Measurements from ENCODE around the gene TNIP3.
"Not testable (repeated sequence)": the region's sequence is repeated elsewhere in the genome, so short reads cannot be mapped to it uniquely, and the experiment has no call there.

TNIP3 gene, protein sequence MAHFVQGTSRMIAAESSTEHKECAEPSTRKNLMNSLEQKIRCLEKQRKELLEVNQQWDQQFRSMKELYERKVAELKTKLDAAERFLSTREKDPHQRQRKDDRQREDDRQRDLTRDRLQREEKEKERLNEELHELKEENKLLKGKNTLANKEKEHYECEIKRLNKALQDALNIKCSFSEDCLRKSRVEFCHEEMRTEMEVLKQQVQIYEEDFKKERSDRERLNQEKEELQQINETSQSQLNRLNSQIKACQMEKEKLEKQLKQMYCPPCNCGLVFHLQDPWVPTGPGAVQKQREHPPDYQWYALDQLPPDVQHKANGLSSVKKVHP

DNA sequence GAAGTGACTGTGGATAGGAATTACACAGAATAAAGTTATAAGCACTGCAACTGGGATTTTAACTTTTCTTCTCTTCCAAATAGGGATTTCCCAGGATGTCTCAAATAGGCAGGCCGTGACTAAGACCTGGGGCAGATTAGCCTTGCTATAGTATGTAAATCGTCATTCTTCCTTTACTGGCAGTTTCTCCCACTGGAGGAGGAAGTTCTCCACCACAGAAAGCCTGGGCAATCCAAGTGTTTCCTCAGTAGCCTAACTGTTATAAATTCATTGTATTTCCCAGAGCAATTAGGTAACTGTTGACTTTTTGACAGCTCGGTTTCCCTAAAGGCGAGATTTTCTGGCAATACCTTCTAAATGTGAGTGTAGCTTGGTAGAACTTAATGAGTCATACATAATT lies at the start of gene TNIP3:
TSS of gene TNIP3 (minus strand) at position 31 of the 400 bp plus-strand sequence. CDS start 196 bp downstream, outside the sequence.
- DNase-seq (ENCODE audit: low read depth) = no peak

DNA sequence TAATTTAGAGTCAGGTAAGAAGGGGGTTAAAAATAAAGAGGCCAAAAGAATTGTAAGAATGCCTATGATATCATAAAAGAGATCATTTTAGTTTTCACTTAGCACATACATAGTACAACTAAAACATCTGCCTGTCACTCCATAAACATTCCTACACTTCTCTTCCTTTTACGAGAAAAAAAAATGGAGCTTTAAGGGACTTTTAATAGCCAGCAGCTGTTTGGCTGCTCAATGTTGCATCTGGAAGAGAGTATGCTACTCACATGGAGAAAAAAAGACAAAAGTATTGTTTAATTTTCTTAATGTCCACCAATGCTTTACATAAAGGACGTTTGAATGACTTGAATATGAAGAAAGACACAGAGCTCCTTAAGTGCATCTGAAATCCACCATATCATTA lies 48.7 kb upstream of the TNIP3 start:
- DNase-seq (ENCODE audit: low read depth) = no peak

DNA sequence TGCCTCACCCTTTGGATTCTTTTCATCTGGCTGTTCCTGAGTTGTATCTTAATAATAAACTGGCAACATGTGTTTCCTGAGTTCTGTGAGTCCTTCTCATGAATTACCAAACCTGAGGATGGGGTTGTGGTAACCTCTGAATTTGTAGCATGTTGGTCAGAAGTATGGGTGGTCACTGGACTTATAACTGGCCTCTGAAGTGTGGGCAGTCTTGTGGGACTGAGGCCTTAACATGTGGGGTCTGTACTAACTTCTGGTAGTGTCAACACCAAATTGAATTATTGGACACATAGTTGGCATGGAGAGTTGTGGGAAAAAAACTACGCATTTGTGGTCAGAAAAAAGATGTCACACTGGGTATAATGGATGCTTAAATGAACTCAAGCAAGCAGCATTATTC lies 45.0 kb upstream of the TNIP3 start:
- no peak for DNase-seq (ENCODE audit: low read depth)

DNA sequence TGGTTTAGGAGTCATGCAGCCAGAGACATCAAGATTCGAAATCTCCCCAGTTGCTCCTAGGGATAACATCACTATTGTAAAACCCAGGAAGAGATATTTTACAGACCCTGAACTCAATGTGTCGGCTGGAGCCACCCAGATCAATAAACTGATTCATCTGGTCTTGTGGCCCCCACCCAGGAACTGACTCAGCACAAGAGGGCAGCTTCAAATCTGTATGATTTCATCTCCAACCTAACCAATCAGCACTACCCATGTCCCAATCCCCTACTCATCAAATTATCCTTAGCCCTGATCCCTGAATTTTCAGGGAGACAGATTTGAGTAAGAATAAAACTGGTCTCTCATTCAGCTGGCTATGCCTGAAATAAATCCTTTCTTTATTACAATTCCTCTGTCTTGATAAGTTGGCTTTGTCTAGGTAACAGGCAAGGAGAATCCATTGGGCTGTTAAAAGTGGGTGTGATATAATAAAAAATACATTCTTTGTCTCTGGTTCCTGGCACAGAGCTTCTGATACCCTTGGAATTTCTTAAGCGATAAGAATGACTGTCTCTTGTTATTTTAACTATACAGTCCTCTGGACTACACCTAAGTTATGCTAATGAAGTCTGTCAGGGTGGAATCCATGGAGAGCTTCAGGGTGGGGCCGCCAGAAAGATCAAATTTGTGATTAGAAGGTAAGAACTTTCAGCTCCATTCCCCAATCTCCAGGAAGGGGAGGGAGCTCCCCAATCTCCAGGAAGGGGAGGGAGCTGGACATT lies 44.3 kb upstream of the TNIP3 start:
- no peak for DNase-seq (ENCODE audit: low read depth)

DNA sequence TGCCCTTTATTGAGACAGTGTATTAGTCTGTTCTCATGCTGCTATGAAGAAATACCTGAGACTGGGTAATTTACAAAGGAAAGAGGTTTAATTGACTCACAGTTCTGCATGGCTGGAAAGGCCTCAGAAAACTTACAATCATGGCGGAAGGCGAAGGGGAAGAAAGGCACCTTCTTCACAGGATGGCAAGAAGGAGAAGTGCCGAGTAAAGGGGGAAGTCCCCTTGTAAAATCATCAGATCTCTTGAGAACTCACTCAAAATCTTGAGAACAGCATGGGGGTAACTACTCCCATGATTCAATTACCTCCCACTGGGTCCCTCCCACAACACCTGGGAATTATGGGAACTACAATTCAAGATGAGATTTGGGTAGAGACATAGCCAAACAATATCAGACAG lies 41.7 kb upstream of the TNIP3 start:
- DNase-seq (ENCODE audit: low read depth) = not testable (repeated sequence)

DNA sequence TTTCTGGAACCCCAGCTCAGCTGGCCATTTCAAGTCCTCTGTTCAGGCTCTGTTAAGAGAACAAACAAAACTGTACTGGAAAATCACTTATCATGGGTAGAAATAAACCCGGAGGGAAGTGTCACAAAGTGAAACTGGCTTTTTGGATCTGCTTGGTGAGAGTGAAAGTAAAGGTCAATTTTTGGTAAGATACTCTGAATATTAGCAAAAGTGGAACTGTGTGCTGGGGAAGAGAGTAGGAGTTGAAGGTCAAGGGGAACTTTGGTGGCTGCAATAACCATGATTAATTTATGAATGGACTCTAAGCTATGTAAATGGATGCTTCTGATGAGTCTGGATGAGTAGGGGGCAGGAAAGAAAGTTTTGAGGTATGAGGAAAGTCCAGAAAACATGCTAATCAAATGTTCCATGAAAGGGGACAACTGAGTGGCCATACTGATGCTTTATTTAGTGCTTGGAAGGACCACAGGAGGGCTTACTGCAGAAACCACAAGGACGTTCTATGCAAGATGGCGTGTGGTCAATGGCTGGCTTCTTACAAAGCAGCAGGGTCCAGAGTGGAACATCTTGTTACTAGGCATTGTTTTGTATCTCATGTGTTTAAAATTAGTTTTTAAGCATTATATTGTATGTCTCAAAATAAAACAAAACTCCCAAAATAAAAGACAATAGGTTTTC lies 36.8 kb upstream of the TNIP3 start:
- DNase-seq (ENCODE audit: low read depth) = no peak

DNA sequence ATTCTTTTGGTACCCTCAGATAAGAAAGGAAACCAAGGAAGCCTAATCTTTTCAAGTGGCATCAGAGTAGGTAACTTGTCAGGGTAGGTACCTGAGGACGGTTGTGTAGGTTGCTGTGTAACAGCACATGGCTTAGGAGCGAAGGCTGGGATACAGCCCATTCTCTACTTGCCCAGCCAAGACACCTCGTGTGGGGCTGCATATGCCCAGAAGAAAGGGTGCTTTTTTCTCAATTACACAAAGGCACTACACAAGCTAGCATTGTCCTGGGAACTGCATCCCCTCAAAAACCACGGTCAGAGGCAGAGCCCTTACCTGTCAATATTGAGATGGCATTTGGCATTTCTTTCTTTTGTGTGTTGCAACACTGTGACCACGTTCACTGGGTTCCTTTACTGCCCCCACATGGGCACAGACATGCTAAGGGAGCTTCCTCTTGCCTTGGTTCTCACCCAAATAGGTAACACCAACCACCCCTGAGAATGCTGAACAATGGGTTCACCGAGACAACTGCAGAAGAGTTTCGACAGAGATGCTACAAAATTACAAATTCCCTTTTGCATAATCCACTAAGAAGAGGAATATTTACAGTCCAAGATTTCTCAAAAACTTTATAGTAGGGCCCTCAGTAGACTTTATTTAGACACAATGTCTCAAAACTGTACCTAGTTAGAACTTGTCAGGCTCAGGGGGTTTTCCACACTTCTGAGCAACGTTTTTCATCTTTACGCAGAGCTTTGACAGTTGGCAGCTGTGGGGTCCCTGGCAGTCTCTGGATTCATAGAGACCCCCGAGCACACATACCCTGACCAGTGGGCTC lies 35.8 kb upstream of the TNIP3 start:
- no peak for DNase-seq (ENCODE audit: low read depth)

DNA sequence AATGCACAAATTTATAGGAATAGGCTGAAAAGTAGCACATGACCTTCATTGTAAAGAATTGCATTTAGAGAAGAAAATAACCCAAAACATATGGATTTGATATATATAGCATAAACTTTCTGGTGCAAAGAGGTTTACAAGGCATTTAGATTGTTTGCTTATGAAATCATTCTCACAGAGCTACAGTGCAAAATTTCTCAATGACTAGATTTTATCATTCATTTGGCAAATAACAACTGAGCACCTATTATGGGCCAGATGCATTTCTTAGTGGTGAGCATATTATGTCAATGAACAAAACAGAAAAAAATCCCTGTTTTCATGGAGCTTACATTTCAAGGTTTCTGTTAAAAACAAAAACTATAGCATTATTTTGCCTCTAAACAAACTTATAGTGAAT lies 34.1 kb upstream of the TNIP3 start:
- DNase-seq (ENCODE audit: low read depth) = no peak

DNA sequence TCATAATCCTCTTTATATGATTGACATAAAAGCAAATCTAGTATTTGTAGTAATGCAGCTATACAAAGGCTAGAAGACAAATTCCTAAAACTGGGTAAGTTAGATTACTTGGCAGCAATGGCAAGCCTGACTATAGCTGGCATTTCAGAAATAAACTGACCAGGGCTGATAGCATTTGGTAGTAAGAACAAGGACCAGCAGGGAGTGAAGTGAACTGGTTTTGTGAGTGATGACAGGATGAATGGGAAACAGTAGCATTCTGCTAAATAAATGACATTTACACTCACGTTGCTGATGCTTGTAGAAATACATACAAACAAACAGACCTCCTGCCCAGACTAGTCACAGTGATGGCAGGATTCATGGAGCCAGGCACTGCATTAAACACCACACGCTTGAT lies 31.5 kb upstream of the TNIP3 start:
- DNase-seq (ENCODE audit: low read depth) = no peak

DNA sequence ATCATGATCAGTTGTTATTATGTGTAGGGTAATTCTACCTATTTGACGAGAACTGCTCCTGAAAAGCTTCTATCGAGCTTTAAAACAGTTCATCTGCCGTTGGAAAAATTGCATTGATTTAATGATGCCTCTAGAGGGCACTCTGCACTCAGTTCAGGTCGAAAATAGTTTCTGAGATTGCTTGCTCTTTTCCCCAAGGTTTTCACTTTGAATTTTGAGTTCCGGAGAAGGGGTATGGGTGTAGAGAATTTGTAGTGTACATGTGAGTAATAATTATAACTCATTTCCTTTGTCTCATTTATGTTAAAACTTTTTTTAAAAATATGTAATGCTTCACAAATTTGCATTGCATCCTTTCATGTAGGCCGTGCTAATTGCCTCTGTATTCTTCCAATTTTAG lies 28.4 kb upstream of the TNIP3 start:
- no peak for DNase-seq (ENCODE audit: low read depth)

DNA sequence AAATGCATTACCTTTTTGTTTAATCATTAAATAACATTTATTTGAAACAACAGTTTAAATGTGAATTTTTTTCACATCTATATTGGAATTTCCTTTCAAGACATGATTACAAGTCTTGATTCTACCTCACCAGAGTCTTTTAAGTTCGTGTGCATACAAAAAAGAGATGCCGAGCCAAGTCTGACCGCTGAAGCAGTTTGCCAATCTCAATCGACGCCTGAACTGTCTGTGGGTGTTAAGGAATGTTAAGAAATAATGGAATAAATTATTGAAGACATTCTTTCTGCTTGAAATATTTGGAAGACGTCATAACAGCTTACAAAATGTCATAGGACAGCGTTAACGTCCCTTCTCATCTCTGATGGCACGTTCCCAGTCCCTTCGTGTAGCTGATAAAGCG lies 27.9 kb upstream of the TNIP3 start:
- DNase-seq (ENCODE audit: low read depth) = no peak

DNA sequence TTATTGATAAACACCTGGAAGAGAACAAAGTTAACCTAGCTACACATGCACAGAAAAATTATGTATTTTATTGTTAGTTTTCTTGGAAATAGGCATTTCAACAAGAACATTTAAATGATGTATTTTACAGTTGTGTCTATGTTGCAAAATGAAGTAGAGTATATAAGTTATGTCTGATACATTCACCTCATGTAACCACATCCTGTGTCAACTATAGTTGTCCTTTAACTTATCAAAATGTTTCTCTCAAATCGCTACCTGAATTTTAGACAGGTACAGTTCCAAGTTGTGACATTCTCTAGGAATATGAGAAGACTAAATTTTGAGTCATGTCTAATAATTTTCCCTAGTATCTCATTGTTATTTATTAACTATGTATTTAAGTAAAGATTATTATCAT lies 27.2 kb upstream of the TNIP3 start:
- no peak for DNase-seq (ENCODE audit: low read depth)

DNA sequence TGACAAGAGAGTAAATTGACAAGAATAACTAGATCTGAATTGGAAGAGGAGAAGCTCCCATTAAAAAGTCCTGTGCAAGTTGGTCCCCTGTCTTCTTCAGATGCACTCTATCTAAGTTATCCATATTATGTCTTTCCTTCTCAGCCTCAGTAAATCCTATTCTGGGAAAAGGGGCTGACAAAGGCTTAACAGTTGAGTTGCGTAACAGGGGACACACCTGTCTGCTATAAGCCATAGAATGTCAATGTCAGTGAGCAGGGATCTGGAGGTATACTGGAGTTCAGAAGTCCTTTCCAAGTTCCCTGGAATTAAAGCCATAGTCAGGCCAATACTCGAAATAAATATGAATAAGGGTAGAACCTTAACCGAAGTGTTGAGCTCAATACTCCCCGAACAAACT lies 26.3 kb upstream of the TNIP3 start:
- DNase-seq (ENCODE audit: low read depth) = no peak

DNA sequence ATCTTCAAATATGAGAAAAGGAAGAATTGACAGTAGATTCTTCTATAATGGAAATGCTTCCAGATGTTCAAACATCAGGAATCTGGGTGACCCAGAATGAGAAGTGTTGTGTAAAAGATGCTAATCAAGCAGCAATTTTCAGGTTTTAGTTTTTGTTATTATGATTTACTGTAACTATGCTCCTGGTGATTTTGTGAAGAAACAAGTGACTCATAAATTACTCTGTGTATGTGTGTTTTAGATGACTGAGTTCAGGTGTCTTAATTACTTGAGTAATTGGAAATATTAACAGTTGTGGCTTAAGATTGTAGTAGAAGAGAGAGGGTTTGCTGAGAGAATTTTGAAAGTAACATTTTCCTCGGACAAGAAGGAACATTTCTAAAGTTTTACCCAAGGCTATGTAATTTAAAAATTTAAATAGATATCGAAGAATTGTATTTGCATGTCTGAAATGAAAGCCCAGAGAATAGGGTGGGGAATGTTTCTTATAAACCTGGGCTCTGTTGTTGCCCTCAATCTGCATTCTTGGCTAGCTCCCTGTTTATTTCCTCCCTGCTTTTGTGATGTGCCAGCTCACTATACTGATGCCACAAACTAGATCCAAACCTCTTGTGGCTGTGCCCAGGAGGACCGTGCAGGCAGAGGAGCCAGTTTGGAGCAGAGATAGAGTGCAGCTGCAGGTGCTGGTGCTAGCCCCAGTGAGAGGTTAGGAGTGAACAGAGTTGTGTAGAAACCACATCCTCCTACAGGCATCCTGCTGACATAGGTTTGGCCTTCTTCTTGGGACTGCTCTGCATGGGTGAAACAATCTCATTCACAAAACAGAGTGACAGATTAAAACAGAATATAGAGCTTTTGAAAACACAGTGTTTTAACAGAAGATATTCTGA lies 25.4 kb upstream of the TNIP3 start:
- DNase-seq (ENCODE audit: low read depth) = no peak

DNA sequence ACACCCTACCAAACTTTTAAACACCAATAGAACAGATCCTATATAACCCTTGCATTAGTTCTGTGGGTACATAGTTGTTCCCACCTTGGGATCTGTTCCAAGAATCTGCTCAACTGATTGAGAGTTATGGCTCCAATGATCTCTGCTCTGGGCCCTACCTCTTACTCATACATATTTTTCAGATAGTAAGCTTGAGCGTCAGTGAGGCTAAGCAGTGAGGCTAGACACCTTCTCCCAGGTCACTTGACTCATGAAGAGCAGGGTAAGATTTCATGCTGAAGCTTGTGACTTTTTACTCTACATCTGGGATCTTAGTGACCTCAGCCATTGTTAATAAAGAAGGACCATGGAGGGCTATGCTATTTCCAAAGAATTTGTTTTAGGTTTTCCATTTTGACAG lies 23.1 kb upstream of the TNIP3 start:
- DNase-seq (ENCODE audit: low read depth) = no peak

DNA sequence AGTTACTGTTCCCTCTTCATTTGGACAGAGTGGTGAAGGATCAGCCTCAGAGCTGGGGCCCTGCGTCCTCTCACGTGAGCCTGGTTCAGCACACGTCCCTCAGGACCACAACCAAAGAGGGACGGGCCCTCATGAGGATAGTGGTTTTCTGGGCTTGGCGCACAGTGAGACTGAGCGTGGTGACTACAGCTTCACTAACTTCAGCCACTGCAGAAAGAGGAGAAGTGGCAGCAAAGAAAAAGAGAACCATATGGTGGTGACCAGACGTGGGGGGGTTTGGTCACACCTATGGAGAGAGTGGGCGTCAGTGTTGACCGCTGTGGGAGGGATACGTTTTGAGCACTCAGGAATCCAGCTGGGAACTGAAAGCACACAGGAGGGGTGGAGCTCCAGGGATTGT lies 21.8 kb upstream of the TNIP3 start:
- no peak for DNase-seq (ENCODE audit: low read depth)

DNA sequence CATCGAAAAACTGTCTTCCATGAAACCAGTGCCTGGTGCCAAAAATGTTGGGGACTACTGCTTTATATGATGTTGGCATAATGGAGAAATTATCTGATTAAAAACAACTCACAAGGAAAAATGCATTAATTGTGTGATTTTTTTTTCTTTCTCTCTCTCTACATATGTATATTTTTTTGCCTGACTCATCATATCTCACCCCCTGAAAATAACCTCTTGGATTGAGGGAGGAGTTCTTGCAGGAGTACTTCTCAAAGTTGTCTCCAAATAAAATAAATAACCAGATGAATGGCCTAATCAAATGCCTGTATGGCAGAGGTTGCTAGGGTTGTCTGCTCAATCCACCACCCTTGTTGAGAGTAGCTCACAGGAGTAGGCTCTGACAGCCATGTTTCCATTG lies 19.9 kb upstream of the TNIP3 start:
- DNase-seq (ENCODE audit: low read depth) = no peak

DNA sequence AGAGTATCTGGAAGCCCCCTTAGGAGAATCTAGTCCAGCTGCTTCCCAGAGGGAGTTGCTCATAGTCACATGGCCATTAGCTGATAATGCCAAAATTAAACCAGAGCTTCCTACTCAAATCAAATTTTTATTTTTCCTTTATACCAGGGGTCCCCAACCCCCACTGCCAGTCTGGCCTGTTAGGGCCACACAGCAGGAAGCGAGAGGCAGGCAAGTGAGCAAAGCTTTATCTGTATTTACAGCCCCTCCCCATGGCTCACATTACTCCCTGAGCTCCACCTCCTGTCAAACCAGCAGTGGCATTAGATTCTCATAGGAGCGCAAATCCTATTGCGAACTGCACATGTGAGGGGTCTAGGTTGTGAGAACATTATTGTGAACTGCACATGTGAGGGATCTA lies 19.2 kb upstream of the TNIP3 start:
- no peak for DNase-seq (ENCODE audit: low read depth)

DNA sequence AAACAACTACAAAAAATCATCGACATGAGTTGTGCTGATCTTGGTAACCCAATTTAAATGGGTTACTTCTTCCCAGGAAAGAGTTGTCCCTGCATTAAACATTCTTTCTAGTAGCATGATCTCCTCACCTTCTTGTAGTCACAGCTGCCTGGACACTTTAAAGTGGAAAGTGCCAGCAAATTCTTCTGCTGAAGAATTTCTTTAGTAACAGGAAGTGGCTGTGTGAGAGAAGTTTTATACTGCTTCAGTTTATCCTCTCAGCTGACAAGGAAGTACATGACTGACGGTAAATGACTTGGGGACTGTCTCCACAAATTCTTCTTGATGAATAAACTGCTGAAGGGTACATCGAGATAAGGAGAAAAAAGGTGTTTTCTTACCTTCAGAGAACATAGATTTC lies 18.2 kb upstream of the TNIP3 start:
- DNase-seq (ENCODE audit: low read depth) = no peak

DNA sequence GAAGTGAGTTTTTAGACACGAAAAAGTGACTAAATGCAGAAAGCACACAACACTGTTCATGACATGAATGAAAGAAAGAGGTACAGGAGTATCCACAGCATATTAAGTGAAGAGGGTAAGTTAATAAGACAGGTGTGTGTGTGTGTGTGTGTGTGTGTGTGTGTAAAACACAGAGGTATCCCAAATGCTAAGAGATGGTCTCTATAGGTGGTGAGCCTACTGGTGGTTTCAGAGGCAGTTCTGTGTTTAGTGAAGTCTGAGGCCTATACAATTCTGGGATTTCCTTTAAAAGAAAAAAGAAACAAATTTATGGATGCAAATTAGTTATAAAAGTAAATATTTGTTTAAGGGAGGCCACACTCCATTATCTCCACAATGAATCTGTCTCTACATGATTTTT lies 17.4 kb upstream of the TNIP3 start:
- no peak for DNase-seq (ENCODE audit: low read depth)

DNA sequence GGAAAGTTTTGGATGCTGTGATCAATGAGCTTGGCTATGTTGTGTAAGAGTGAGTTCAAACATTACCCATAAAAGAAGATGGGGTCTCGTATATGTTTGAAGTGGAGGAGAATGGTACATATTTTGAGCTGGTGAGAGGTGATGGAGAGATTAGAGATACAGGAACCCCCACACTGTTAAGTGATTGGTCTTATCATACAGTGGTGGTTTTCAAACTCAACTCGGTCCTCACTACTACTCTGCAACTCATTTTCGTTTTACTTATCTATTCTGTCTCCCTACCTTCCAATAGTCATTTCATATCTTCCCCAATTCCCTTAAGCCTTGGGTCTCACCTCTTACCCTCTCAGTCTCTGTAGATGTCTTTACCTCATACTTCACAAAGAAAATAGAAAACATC lies 16.4 kb upstream of the TNIP3 start:
- no peak for DNase-seq (ENCODE audit: low read depth)
